Liver (tissue), 9 donors: ENCODE data around the gene PSTK. TPM values are rescaled to one million over a fixed set of nuclear protein-coding genes. Genes with fewer than 3 reads are reported as not detected.

Experiments
- DNase-seq: peaks from one replicate; pipeline ENCODE4 v3.0.0-alpha.2; 2017; ENCODE audit warnings: low spot score
- H3K27ac ChIP-seq, 2 donors: one replicate each; pipeline ENCODE4 v1.7.0; 2013; ENCODE audit warnings: inconsistent platforms in 2 of 2, low read length in 2 of 2, control low read depth in 1 of 2, low read depth in 1 of 2, mild to moderate bottlenecking in 1 of 2
- H3K27me3 ChIP-seq, 4 donors: one replicate each; pipeline versions ENCODE4 v1.6.1 to v1.7.0; 2013; ENCODE audit warnings: low read length in 3 of 4, inconsistent platforms in 1 of 4, mild to moderate bottlenecking in 1 of 4, moderate library complexity in 1 of 4; ENCODE audit not compliant: control insufficient read depth in 4 of 4, insufficient read depth in 4 of 4
- H3K36me3 ChIP-seq, 4 donors: one replicate each; pipeline versions ENCODE4 v1.6.1 to v1.7.0; 2013; ENCODE audit warnings: low read length in 3 of 4, mild to moderate bottlenecking in 3 of 4, low read depth in 1 of 4, moderate library complexity in 1 of 4; ENCODE audit not compliant: control insufficient read depth in 4 of 4, insufficient read depth in 3 of 4
- H3K4me1 ChIP-seq, 4 donors: one replicate each; pipeline versions ENCODE4 v1.6.1 to v1.7.0; 2013; ENCODE audit warnings: low read length in 3 of 4, mild to moderate bottlenecking in 3 of 4, moderate library complexity in 1 of 4; ENCODE audit not compliant: control insufficient read depth in 4 of 4, insufficient read depth in 4 of 4
- H3K4me3 ChIP-seq, 3 donors: one replicate each; pipeline versions ENCODE4 v1.6.1 to v1.7.0; 2013; ENCODE audit warnings: low read length in 3 of 3, control low read depth in 1 of 3, low read depth in 1 of 3, mild to moderate bottlenecking in 1 of 3
- H3K9ac ChIP-seq, 2 donors: one replicate each; pipeline ENCODE4 v1.7.0; 2013; ENCODE audit warnings: low read length in 2 of 2, mild to moderate bottlenecking in 2 of 2, moderate library complexity in 2 of 2, control low read depth in 1 of 2, low read depth in 1 of 2
- H3K9me3 ChIP-seq, 4 donors: one replicate each; pipeline versions ENCODE4 v1.6.1 to v1.7.0; 2013; ENCODE audit warnings: low read length in 3 of 4; ENCODE audit not compliant: control insufficient read depth in 4 of 4
- EGR1 ChIP-seq, 2 donors: IDR thresholded peaks; 2 replicates each; pipeline ENCODE4 v1.6.1; 2016 to 2018; ENCODE audit warnings: antibody characterized with exemption in 2 of 2, low read depth in 2 of 2
- FOXA1 ChIP-seq: IDR thresholded peaks from 2 replicates; pipeline ENCODE4 v1.6.1; 2016; ENCODE audit warnings: antibody characterized with exemption
- GABPA ChIP-seq, 2 donors: IDR thresholded peaks in 1 of 2; conservative IDR thresholded peaks in 1 of 2; 2 replicates each; pipeline ENCODE4 v1.6.1; 2016; ENCODE audit warnings: antibody characterized with exemption in 2 of 2, mild to moderate bottlenecking in 1 of 2, moderate library complexity in 1 of 2
- HNF4A ChIP-seq, 2 donors: conservative IDR thresholded peaks; 2 replicates each; pipeline ENCODE4 v1.6.1; 2016; ENCODE audit warnings: antibody characterized with exemption in 2 of 2, mild to moderate bottlenecking in 2 of 2
- HNF4G ChIP-seq: IDR thresholded peaks from 2 replicates; pipeline ENCODE4 v1.6.1; 2016; ENCODE audit warnings: antibody characterized with exemption
- JUND ChIP-seq, 2 donors: IDR thresholded peaks; 2 replicates each; pipeline ENCODE4 v1.6.1; 2016; ENCODE audit warnings: antibody characterized with exemption in 2 of 2
- NR2F2 ChIP-seq: IDR thresholded peaks from 2 replicates; pipeline ENCODE4 v1.6.1; 2016; ENCODE audit warnings: antibody characterized with exemption
- REST ChIP-seq: IDR thresholded peaks from 2 replicates; pipeline ENCODE4 v1.6.1; 2016; ENCODE audit warnings: antibody characterized with exemption, mild to moderate bottlenecking
- TAF1 ChIP-seq: conservative IDR thresholded peaks from 2 replicates; pipeline ENCODE4 v1.6.1; 2016; ENCODE audit warnings: antibody characterized with exemption, mild to moderate bottlenecking
- YY1 ChIP-seq: IDR thresholded peaks from 2 replicates; pipeline ENCODE4 v1.6.1; 2016; ENCODE audit warnings: antibody characterized with exemption, mild to moderate bottlenecking
- ZBTB33 ChIP-seq: IDR thresholded peaks from 2 replicates; pipeline ENCODE4 v1.6.1; 2016; ENCODE audit warnings: antibody characterized with exemption
- WGBS: extraction: QIAGEN DNeasy Blood & Tissue Kit; methylation state at CpG from one replicate; pipeline ENCODE4 v1.1.7; 2013; 5-methylcytosine and 5-hydroxymethylcytosine counted together
- polyA plus RNA-seq, 2 donors: library from polyadenylated mRNA; stranded (reverse) in 1 of 2; unstranded in 1 of 2; fragments of 200-250 nt in 1 of 2; fragments of >200 nt in 1 of 2; fragmentation: Nextera tagmentation in 1 of 2; extraction: Ambion mirVana in 1 of 2; gene quantifications; one replicate each; pipeline versions ENCODE4 v1.2.1 to v1.2.3, GENCODE V29; 2013 to 2015
- total RNA-seq, 2 donors: library from RNA; depleted of rRNA; stranded (reverse); fragments of >200 nt; gene quantifications; one replicate each; pipeline ENCODE4 v1.2.3, GENCODE V29; 2014
- TF ChIP-seq, protein P1 (sequence below): IDR thresholded peaks from 2 replicates; pipeline ENCODE4 v1.6.1; 2016; ENCODE audit warnings: antibody characterized with exemption
- TF ChIP-seq, protein P2 (sequence below): IDR thresholded peaks from 2 replicates; pipeline ENCODE4 v1.6.1; 2016; ENCODE audit warnings: antibody characterized with exemption
- donor health status: healthy.
- donor health status: healthy.
- donor health status: healthy.
- donor health status: healthy.
- donor health status: healthy.

Gene PSTK
- total and polyA plus RNA-seq, 4 donors, result 2.3 to 5.1 (median 3.5) TPM

GRCh38 chr10:122966879-122967278, 13.3 kb upstream of the PSTK start:
- H3K27ac ChIP-seq, result no peak overlapping the region
- TF ChIP-seq FOXA1 (no peak), NR2F2 (no peak), YY1 (no peak), JUND (IDR thresholded peaks at IDR 0.05) (no peak), HNF4G (no peak), GABPA (IDR thresholded peaks at IDR 0.05 in 1 of 2, conservative IDR thresholded peaks at IDR 0.05 in 1 of 2) (no peak), TAF1 (no peak), ZBTB33 (no peak), HNF4A (conservative IDR thresholded peaks at IDR 0.05) (no peak)
- TF ChIP-seq, protein P1, sequence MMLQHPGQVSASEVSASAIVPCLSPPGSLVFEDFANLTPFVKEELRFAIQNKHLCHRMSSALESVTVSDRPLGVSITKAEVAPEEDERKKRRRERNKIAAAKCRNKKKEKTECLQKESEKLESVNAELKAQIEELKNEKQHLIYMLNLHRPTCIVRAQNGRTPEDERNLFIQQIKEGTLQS, result no peak
- DNase-seq, result no peak
- H3K36me3 ChIP-seq, result no peaks in the 10 kb centered on the region
- H3K27me3 ChIP-seq, result no peaks in the 10 kb centered on the region
- peaks cover 0 to 3% (median under 1%) of the 10 kb centered on the region in 4 donors for H3K9me3 ChIP-seq
- no peaks in the 10 kb centered on the region for H3K4me1 ChIP-seq
- H3K9ac ChIP-seq, result no peak overlapping the region
- H3K4me3 ChIP-seq, result no peak overlapping the region

GRCh38 chr10:122968698-122969097, 11.5 kb upstream of the PSTK start:
- Histone ChIP-seq H3K27ac (no peak overlapping the region), H3K36me3 (no peaks in the 10 kb centered on the region), H3K4me1 (no peaks in the 10 kb centered on the region), H3K9me3 (peaks cover 0 to 3% (median under 1%) of the 10 kb centered on the region in 4 donors), H3K9ac (no peak overlapping the region), H3K4me3 (no peak overlapping the region), H3K27me3 (no peaks in the 10 kb centered on the region)
- no peak for TF ChIP-seq EGR1 (IDR thresholded peaks at IDR 0.05; ENCODE audit: low read depth in 2 of 2)
- no peak for TF ChIP-seq REST
- TF ChIP-seq, protein P2, sequence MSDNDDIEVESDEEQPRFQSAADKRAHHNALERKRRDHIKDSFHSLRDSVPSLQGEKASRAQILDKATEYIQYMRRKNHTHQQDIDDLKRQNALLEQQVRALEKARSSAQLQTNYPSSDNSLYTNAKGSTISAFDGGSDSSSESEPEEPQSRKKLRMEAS, result no peak
- no peak for TF ChIP-seq JUND (IDR thresholded peaks at IDR 0.05)
- no peak for TF ChIP-seq YY1
- TF ChIP-seq ZBTB33, result no peak
- no peak for TF ChIP-seq NR2F2
- DNase-seq, result no peak
- WGBS, result 86% methylated on average over 3 of the region's 3 CpGs
